ENCODE results near the gene CYLC2.

- no peak for TF ChIP-seq EZH2phosphoT487 (IDR thresholded peaks at IDR 0.05; ENCODE audit: insufficient read depth, low read depth)
- TF ChIP-seq EZH2 (IDR thresholded peaks at IDR 0.05; ENCODE audit: insufficient read depth, poor library complexity, severe bottlenecking) = no peak
These were observed 8.6 kb downstream of the CYLC2 start for GRCh38 chr9:103003689-103004088.
